DMS 273 (cell line): Measurements from ENCODE around the gene MCOLN1.

Experiments used
- DNase-seq: peaks from one replicate; lab custom pipeline; 2025; ENCODE audit not compliant: unreplicated experiment; lab: John Stamatoyannopoulos, UW

Gene MCOLN1

DNA sequence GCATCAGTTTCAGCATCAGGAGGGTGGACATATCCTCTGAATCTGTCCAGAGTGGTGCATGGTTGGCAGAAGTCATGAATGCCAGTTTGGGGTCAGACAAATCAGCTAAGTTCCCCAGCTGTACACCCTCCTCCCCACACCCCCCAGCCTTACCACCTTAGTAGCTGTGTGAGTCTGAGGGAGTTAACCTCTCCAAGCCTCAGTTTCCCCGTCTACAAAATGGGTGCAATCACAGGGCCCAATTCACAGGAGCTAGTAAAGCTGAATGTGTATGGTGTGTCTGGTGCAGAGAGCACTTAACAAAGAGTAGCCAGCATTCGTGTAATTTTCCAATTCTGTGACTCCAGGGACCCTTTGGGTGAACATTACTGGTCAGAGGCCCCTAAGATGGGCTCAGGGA, 19.9 kb upstream of the MCOLN1 start:
- DNase-seq = no peak

DNA sequence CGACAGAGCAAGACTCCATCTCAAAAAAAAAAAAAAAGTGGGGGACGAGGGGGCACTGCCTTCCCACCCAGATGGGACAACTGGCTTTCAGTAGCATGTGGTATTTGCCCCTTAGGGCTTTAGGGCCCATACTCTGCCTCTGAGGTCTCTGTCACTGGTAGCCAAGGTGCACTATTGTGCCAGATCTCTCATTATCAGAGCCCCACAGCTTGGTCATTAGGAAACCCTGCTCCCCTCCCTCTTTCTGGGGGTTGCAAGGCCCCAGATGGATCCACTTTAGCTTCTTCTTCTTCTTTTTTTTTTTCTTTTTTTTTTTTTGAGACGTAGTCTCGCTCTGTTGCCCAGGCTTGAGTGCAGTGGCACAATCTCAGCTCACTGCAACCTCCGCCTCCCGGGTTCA, 17.7 kb upstream of the MCOLN1 start:
- no peak for DNase-seq

DNA sequence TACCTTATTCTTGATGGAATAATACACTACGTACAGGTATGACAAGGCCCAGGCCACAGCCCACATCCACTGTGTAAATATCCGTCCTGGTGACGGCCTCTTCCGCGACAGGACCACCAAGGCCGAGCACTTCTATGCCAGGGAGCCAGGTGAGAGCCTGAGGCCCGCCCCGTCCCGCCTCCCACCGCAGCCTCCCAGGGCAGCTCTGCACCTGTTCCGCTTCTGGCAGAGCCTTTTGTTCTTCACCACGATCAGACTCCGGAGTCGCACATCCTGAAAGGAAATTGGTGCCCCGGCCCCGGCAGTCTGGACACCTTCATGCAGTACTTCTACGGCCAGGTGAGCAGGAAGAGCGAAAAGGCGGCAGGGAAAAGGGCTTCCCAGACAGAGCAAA, 17.1 kb upstream of the MCOLN1 start:
- no peak for DNase-seq

DNA sequence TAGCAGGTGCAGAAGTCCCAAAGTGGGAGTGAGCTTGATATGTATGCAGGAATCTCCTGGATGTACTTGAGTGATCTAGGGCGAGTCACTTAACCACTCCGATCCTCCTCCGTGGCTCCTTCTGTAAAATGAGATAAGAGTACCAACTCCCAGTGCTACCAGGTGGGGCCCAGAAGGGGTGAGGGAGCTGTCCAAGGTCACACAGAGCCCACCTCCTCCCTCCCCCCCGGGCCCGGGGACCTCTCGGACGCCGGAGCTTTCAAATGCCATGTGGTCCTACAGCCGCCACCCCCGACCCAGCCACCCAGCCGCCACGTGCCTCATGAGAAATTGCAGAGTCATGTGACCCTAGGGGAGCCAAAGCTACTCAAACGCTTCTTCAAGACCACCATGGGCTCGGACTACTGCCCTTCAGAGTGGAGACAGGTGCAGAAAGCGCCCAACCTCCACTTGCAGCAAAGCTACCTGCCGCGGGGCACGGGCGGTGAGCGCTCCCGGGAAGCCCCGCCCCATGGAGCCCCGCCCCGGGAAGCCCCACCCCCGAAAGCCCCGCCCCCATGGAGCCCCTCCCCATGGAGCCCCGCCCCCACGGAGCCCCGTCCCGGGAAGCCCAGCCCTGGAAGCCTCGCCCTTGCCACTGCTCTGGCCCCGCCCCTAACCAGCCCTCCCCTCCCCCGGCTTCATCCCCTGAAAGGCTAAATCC, 16.6 kb upstream of the MCOLN1 start:
- peak; percentile 82 for DNase-seq

DNA sequence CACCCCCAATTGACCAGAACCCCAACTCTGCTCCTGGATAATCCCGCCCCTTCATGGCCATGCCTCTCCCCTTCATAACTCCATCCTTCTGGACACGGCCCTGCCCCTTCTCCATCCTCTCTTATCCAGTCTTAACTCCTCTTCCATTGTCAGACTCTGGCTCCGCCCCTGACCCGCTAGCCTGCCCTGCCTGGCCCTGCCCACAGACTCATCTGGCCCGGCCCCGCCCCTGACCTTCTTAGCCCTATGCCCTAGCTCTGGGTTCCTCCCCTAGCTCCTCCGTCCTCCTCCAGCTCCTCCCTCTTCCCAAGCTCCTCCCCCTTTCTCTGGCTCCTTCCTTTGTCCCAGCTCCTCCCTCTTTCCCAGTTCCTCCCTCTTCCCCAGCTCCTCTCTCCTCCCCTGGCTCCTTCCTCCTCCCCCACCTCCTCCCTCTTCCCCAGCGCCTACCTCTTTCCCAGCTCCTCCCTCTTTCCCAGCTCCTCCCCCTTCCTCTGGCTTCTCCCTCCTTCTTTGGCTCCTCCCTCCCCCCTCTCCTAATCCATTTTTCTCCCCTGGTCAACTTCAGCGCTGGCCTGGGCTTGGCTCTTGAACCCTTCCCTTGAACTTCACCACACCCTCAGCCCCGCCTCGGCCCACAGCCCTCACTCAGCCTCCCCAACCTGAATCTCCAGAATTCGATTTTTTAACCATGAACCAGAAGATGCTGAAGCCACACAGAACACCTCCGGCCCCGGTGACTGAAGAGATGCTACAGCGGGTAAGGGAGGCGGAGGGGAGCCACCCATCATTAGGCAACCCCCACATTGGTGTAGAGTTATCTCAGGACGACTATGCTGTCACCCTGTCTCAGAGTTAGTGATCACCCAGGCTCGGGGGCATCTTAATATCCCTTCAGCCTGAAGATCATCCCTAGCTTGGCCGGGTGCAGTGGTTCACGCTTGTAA, 15.8 kb upstream of the MCOLN1 start:
- DNase-seq = peak; percentile 86

DNA sequence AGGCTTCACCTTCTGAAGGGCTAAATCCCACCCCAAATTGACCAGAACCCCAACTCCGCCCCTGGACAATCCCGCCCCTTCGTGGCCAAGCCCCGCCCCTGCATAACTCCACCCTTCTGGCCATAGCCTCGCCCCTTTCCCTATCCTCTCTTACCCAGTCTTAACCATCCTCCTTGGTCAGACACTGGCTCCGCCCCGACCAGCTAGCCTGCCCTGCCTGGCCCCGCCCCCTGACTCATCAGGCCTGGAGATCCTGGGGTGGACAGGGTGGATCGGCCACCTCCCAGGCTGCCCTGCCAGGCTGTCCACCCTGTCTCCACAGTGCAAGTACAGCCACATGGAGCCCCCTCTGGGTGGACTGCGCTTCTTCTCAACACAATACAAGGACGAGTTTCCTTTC, 14.5 kb upstream of the MCOLN1 start:
- DNase-seq = peak; percentile 62

DNA sequence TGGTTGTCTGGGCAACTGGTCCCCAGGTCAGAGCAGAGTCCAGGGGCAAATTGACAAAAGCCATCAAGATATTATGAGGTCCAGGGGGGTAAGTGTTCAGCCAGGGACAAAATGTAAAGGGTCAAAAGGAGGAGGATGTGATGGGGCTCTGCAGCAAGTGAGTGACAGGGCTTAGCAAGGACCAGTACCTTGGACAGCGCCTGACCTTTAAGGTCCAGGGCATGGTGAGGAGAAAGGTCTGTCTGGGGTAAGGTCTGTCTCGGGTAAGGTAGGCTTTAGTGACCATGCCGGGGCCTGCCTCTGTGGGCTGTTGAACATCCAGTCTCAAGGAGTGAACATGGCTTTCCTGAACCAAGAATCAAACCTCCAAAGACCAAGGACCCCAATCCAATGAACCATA, 12.8 kb upstream of the MCOLN1 start:
- no peak for DNase-seq

DNA sequence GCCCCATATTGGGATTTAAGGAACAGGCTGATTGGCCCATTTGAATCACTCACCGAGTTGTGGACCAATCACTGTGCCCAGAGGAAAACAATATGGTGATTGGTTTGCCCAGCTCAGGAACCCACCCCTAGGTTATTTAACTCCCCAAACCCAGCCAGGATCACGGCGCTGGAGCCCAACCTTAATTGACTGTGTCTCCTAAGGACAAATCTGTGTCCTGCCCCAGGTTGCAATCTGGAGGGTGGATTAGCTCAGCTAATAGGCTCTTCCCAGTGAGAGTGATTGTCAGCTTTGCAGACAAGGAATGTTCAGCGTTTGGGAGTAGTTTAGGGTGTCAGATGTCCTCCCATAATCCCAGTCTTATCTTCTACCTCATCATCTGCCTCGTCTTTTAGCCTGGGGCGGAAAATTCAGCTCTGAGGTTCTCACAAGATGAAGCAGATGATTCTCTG, 10.0 kb upstream of the MCOLN1 start:
- DNase-seq = peak; percentile 71

DNA sequence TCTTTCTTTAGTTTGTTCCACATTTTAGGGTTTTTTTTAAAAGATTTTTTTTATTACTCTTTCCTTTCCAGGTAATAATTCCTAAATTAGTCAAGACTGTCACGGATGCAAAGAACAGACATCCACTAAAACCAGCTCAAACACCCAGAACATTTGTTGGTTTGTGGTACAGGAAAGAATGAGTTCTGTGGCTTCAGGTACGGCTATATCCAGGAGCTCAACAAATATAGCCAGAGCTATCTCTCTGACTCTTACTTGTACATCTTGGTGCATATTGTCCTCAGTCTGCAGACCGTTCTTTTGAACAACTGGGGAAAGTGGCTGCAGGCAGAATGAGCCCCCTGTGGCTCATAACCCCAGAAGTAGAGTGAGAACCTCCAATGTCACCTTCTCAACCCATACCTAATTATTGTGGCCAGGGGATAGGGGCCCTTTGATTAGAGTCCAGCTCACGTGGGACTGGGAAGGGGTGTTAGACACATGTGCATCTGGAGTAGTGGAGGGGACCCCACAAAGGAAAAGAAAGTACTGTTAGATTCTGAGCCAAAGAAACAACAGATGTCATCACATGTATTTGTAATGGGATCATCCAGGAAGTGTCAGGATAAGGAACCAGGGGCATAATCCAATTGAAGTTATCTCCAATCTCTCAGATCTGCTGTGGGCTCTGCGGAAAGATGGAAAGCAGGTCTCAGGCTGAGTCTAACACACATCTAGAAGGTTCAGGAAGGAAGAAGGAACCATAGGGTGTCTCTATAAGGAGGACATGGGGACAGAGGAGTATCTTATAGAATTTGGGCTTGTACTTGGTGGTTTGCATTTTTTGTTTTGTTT, 8.4 kb upstream of the MCOLN1 start:
- DNase-seq = no peak

DNA sequence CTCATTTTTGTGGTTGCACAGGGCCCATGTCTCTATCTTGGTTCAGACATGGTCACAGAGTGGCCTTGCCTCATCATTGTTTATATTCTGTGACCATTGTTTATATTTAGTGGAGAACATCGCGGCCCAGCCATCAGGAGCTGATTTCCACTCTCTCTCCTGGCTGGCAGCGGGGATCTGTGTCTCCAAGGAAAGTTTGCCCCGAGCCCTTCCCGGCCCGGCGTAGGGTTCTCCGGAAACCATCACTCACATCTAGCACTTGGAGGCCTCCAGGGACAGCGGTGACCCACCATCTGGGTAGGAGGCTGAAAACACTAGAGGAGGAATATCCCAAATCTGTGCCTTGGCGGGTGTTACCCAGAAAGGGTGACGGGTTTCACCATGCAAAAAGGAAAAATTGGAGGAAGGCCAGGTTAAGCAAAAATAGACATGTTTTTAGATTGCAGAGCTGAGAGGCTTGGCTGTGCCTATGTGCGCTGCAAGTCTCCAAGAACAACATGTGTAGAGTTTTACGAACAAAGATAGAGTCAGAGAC, 7.2 kb upstream of the MCOLN1 start:
- peak; percentile 33 for DNase-seq

DNA sequence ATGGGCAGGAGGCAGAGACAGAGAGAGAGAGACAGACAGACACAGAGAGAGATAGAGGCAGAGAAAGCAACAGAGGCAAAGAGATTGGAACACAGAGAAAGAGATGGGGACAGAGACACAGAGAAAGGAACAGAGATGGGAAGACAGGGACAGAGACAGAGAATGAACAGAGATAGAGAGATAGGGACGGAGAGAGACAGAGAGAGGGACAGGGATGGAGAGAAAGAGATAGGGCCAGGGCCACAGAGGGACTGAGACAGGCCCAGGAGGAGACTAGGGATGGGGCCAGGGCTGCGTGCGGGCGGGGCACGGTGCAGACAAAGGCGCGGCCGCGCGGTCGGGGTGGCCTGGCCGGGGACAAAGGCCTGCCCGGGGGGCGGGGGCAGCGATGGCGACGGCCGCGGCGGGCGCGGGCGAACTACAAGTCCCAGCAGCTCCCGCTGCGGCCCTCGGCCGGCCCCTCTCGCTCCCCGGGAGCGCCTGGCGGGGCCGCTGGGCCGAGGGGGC, 6.7 kb upstream of the MCOLN1 start, which contains the start of gene ZNF358:
TSS of gene ZNF358 (plus strand) at position 459 of the 507 bp plus-strand sequence. CDS start 3,140 bp downstream, outside the sequence.
- peak; percentile 88 for DNase-seq

DNA sequence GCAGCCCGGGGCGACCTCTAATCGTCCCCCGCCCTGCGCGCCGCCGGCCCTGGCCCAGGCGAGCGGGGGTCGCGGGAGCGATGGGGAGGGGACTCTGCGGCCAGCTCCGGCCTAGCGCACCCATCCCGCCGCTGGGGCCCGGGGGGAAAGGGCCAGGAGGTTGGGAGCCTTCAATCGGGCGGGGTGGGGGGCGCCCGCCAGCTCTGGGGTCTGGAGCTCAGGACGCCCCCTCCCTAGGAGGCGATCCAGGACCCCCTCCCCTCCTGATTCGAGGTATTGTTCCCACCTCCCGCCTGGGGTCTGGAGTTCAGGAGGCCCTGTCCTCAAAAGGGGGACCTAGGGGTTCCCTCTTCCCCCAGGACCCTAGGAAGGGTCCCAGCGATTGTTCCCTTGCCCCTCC, 6.1 kb upstream of the MCOLN1 start:
- peak; percentile 36 for DNase-seq

DNA sequence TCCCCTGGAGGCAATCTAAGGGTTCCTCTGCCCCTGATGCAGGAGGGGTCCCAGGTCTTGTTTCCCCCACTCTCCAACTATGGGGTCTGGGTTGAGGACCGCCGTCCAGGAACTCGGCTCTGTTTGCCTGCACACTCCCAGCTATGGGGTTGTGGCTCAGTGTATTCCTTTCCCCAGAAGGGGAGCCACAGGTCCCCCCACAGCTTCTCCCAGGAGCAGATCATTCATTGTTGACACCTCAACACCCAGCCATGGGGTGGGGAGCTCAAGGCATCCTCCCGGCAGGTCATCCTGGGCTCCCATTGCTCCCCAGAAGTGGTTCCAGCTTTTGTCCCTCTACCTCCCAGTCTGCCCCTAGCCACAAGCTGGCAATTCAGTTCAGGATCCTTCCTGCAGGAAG, 5.5 kb upstream of the MCOLN1 start:
- no peak for DNase-seq

DNA sequence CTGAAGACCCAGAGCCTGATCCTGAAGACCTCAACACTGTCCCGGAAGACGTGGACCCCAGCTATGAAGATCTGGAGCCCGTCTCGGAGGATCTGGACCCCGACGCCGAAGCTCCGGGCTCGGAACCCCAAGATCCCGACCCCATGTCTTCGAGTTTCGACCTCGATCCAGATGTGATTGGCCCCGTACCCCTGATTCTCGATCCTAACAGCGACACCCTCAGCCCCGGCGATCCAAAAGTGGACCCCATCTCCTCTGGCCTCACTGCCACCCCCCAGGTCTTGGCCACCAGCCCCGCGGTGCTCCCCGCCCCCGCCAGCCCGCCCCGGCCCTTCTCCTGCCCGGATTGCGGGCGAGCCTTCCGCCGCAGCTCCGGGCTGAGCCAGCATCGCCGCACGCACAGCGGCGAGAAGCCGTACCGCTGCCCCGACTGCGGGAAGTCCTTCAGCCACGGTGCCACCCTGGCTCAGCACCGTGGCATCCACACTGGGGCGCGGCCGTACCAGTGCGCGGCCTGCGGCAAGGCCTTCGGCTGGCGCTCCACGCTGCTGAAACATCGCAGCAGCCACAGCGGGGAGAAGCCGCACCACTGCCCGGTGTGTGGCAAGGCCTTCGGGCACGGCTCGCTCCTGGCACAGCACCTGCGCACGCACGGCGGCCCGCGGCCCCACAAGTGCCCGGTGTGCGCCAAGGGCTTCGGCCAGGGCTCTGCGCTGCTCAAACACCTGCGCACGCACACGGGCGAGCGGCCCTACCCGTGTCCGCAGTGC, 2.9 kb upstream of the MCOLN1 start:
- DNase-seq = no peak

DNA sequence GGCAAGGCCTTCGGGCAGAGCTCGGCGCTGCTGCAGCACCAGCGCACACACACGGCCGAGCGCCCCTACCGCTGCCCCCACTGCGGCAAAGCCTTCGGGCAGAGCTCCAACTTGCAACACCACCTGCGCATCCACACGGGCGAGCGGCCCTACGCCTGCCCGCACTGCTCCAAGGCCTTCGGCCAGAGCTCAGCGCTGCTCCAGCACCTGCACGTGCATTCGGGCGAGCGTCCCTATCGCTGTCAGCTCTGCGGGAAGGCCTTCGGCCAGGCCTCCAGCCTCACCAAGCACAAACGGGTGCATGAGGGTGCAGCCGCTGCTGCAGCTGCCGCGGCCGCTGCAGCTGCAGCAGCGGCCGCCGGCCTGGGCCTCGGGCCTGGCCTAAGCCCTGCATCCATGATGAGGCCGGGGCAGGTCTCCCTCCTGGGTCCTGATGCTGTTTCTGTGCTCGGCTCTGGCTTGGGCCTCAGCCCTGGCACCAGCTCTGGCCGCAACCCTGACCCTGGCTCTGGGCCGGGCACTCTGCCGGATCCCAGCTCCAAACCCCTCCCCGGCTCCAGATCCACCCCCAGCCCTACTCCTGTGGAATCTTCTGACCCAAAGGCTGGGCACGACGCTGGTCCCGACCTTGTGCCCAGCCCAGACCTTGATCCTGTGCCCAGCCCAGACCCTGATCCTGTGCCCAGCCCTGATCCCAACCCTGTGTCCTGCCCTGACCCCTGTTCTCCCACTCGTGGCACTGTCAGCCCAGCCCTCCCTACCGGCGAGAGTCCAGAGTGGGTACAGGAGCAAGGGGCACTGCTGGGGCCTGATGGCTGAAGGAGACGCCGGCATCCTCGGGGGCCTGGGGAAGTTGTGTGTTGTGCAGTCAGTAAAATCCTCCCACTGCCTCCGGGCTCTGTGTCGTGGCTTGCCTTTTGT, 2.0 kb upstream of the MCOLN1 start:
- DNase-seq = no peak

DNA sequence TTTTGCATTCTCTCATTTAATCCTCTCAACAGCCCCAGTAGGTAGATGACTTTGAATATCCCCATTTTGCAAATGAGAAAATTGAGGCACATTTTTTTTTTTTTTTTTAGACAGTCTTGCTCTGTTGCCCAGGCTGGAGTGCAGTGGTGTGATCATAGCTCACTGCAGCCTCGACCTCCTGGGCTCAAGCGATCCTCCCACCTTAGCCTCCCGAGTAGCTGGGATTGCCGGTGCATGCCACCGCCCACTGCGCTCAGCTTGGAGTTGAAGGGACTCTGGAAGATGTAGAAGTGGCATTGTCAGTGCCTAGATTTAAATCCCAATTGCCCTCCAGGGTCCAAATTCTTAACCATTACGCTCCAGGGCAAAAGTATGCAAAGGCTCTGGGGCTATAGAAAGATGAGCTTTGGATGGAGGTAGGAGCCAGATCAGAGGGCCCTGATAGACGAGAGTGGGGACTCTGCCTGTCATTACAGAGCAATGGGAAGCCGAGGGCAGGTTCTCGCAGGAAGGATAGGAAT, 813 bp upstream of the MCOLN1 start:
- DNase-seq = no peak

DNA sequence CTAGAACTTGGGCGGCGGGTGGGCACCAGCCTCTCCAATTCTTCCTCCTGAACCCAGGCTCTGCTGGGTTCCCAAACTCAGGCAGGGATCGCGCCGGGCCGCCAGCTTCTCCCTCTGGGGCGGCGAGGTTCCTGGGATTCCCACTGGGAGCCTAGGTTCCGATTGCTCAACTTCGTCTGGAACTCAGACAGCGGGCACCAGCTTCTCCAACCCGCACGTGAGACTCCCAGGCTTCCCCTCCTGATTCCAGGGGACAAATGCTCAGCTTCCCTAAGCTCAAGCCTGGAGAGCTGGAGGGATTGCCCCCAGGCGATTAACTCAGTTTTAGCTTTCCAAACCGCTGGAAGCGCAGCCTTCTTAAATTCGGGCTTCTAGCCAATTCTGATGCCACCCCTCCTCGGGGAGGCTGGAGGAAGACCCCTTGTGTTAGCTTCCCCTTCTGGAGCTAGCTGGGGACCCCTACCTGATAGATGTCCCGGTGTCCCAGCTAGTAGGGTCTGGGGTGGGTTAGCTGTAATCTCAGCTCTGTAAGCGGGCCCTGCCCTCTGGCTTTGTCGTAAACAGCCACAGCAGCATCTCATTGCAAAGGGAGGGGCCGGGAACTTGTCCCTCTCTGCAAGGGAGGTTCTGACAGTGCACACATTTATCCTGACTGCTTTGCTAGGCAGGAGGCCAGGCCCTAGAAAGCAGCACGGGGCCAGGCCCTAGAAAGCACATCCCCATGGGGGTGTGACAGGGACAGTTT, 671 bp downstream of the MCOLN1 start:
- peak; percentile 52 for DNase-seq

DNA sequence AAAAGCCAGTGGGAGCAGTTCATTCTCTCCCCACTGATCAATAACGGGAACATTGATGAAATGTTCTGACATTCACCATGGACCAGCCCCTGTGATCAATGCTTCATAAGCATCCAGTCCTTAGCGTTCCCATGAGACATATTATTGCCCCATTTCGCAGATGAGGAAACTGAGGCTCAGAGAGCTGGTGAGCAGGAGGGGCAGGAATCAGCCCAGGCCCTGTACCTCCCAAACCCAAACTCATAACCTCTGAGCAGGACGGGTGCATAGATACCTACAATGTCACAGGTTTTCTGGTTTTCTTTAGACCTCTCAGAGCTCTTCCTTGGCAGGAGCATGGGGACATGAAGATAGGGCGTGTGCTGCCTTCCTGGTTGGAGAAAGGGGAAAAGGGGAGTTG, 2.1 kb downstream of the MCOLN1 start:
- no peak for DNase-seq
